ENCODE measurements around the gene USP32.

DNA sequence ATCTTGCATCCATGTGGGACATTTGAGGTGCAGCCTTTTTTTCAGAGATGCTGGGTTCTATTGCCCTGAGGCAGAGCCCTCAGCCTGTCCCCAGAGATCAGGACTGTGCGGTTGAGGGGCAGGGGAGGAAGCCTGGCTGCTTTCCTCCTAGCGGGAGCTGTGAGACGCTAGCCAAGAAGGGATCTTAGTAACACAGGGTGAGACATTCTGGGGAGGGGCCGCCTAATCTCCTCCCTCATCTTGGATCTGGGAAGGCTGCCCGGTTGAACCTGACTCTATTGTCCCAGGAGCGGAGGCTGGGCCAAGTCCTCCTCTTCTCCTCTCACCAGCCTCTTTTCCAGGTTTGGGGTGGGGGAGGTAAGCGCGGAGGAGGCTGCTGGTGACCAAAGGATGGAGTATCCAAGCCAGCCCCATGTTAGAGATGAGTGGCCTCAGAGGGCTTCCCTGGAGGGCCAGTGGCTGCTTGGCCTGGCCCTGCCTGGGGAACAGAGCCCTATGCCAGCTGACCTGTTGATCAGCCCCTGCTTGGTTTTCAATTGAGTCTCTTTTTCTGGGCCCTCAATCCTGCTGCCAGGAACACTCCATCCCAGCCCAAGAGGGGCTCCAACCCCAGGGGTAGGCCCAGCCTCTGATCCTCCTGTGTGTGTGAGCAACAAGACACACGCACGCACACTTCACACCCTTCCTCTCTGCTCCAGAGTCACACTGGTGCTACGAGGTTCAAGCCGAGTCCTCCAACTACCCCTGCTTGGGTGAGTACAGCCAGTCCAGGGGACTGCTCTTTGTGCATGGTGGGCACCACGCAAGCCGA is 237.1 kb downstream of the USP32 start:
- TF ChIP-seq, protein P1, sequence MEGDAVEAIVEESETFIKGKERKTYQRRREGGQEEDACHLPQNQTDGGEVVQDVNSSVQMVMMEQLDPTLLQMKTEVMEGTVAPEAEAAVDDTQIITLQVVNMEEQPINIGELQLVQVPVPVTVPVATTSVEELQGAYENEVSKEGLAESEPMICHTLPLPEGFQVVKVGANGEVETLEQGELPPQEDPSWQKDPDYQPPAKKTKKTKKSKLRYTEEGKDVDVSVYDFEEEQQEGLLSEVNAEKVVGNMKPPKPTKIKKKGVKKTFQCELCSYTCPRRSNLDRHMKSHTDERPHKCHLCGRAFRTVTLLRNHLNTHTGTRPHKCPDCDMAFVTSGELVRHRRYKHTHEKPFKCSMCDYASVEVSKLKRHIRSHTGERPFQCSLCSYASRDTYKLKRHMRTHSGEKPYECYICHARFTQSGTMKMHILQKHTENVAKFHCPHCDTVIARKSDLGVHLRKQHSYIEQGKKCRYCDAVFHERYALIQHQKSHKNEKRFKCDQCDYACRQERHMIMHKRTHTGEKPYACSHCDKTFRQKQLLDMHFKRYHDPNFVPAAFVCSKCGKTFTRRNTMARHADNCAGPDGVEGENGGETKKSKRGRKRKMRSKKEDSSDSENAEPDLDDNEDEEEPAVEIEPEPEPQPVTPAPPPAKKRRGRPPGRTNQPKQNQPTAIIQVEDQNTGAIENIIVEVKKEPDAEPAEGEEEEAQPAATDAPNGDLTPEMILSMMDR (IDR thresholded peaks at IDR 0.05): no peak
- TF ChIP-seq POLR2A (IDR thresholded peaks at IDR 0.05): no peak
